ENCODE results near the gene TICRR.

The TICRR gene

DNA sequence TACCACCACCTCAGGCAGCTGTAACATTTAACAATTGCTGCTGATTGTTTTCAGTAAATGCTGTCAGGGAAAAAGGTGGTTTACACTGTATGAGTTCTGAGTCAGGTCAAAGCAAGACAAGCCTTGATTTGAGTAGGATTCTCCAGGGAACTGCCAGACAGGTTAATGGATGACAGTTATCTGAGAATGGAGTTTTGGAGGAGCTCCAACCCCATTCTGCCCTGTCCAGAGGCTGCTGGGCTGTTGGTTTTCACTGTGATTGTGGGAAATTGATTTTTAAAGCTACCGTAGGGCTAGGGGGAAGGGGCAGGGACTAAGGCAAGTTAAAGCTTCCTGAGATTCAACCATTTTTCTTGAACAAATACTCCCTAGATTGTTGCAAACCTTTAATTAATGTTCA lies 39.9 kb downstream of the TICRR start:
- TF ChIP-seq RAD21 (IDR thresholded peaks at IDR 0.05; ENCODE audit: low read depth) (no peak), EP300 (IDR thresholded peaks at IDR 0.05; ENCODE audit: borderline replicate concordance) (no peak), CREB1 (IDR thresholded peaks at IDR 0.05; ENCODE audit: low read depth) (no peak), YY1 (IDR thresholded peaks at IDR 0.05; ENCODE audit: low read depth) (no peak), TCF12 (IDR thresholded peaks at IDR 0.05; ENCODE audit: low read depth) (no peak), FOXM1 (IDR thresholded peaks at IDR 0.05; ENCODE audit: borderline replicate concordance, low read depth) (no peak), EGR1 (IDR thresholded peaks at IDR 0.05) (no peak), TAF1 (IDR thresholded peaks at IDR 0.05; ENCODE audit: low read depth) (no peak), CEBPB (IDR thresholded peaks at IDR 0.05) (no peak), NFIC (IDR thresholded peaks at IDR 0.05) (no peak), TEAD4 (IDR thresholded peaks at IDR 0.05) (no peak), ZBTB7A (IDR thresholded peaks at IDR 0.05; ENCODE audit: low read depth) (no peak)
- TF ChIP-seq, protein P1, sequence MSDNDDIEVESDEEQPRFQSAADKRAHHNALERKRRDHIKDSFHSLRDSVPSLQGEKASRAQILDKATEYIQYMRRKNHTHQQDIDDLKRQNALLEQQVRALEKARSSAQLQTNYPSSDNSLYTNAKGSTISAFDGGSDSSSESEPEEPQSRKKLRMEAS (IDR thresholded peaks at IDR 0.05) = no peak
- TF ChIP-seq, protein P2, sequence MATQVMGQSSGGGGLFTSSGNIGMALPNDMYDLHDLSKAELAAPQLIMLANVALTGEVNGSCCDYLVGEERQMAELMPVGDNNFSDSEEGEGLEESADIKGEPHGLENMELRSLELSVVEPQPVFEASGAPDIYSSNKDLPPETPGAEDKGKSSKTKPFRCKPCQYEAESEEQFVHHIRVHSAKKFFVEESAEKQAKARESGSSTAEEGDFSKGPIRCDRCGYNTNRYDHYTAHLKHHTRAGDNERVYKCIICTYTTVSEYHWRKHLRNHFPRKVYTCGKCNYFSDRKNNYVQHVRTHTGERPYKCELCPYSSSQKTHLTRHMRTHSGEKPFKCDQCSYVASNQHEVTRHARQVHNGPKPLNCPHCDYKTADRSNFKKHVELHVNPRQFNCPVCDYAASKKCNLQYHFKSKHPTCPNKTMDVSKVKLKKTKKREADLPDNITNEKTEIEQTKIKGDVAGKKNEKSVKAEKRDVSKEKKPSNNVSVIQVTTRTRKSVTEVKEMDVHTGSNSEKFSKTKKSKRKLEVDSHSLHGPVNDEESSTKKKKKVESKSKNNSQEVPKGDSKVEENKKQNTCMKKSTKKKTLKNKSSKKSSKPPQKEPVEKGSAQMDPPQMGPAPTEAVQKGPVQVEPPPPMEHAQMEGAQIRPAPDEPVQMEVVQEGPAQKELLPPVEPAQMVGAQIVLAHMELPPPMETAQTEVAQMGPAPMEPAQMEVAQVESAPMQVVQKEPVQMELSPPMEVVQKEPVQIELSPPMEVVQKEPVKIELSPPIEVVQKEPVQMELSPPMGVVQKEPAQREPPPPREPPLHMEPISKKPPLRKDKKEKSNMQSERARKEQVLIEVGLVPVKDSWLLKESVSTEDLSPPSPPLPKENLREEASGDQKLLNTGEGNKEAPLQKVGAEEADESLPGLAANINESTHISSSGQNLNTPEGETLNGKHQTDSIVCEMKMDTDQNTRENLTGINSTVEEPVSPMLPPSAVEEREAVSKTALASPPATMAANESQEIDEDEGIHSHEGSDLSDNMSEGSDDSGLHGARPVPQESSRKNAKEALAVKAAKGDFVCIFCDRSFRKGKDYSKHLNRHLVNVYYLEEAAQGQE (IDR thresholded peaks at IDR 0.05; ENCODE audit: low read depth) = no peak
- TF ChIP-seq, protein P3, sequence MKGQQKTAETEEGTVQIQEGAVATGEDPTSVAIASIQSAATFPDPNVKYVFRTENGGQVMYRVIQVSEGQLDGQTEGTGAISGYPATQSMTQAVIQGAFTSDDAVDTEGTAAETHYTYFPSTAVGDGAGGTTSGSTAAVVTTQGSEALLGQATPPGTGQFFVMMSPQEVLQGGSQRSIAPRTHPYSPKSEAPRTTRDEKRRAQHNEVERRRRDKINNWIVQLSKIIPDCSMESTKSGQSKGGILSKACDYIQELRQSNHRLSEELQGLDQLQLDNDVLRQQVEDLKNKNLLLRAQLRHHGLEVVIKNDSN (IDR thresholded peaks at IDR 0.05) = no peak

DNA sequence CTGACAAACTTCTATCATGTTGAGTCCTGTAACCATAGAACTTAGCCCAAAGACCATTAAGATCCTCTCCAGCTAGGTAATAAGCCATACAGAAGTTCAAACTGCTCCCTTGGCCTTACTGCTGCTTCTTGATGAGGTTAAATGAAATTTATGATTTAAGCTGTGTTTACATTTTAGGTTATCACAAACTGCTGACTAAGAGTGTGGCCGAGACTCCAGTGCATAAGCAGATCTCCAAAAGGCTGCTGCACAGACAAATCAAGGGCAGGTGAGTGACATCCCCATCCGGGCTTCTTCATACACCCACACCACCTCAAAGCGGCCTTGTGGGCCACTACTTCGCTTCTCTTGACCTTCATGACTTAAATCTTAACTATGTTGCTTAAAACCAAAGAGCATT lies 41.0 kb downstream of the TICRR start:
- TF ChIP-seq, protein P2 (IDR thresholded peaks at IDR 0.05; ENCODE audit: low read depth) = no peak
- TF ChIP-seq, protein P3 (IDR thresholded peaks at IDR 0.05) = no peak
- TF ChIP-seq, protein P1 (IDR thresholded peaks at IDR 0.05) = no peak
- TF ChIP-seq TAF1 (IDR thresholded peaks at IDR 0.05; ENCODE audit: low read depth) (no peak), YY1 (IDR thresholded peaks at IDR 0.05; ENCODE audit: low read depth) (no peak), EGR1 (IDR thresholded peaks at IDR 0.05) (no peak), TCF12 (IDR thresholded peaks at IDR 0.05; ENCODE audit: low read depth) (no peak), TEAD4 (IDR thresholded peaks at IDR 0.05) (no peak), FOXM1 (IDR thresholded peaks at IDR 0.05; ENCODE audit: borderline replicate concordance, low read depth) (no peak), EP300 (IDR thresholded peaks at IDR 0.05; ENCODE audit: borderline replicate concordance) (no peak)

DNA sequence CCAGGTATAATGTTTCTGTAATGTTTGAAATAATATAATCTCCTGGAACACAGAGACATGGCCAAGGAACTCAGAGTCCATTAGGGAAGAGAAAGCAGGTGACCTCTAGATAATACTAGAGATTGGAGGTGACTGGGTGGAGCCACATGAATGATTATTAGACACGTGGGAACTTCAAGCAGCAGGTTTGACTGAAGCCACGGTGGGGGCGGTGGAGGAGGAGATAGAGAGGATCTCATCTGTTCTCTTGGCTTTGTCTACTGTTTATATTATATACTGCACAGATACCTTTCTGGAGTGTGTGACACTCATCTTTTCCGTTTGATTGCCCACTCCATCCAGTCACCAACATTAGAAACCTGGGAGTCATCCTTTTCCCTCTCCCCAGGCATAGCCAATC lies 46.3 kb downstream of the TICRR start:
- TF ChIP-seq YY1 (IDR thresholded peaks at IDR 0.05; ENCODE audit: low read depth) = no peak
- TF ChIP-seq TEAD4 (IDR thresholded peaks at IDR 0.05) = no peak
- TF ChIP-seq EP300 (IDR thresholded peaks at IDR 0.05; ENCODE audit: borderline replicate concordance) = no peak
- no peak for TF ChIP-seq TCF12 (IDR thresholded peaks at IDR 0.05; ENCODE audit: low read depth)
- no peak for TF ChIP-seq CEBPB (IDR thresholded peaks at IDR 0.05)
- TF ChIP-seq, protein P1 (IDR thresholded peaks at IDR 0.05) = no peak
- TF ChIP-seq EGR1 (IDR thresholded peaks at IDR 0.05) = no peak
- TF ChIP-seq RAD21 (IDR thresholded peaks at IDR 0.05; ENCODE audit: low read depth) = no peak
- TF ChIP-seq CREB1 (IDR thresholded peaks at IDR 0.05; ENCODE audit: low read depth) = no peak
- TF ChIP-seq, protein P2 (IDR thresholded peaks at IDR 0.05; ENCODE audit: low read depth) = no peak
- TF ChIP-seq ZBTB7A (IDR thresholded peaks at IDR 0.05; ENCODE audit: low read depth) = no peak
- no peak for TF ChIP-seq TAF1 (IDR thresholded peaks at IDR 0.05; ENCODE audit: low read depth)
- TF ChIP-seq NFIC (IDR thresholded peaks at IDR 0.05) = no peak
- TF ChIP-seq, protein P3 (IDR thresholded peaks at IDR 0.05) = no peak
- TF ChIP-seq FOXM1 (IDR thresholded peaks at IDR 0.05; ENCODE audit: borderline replicate concordance, low read depth) = no peak

DNA sequence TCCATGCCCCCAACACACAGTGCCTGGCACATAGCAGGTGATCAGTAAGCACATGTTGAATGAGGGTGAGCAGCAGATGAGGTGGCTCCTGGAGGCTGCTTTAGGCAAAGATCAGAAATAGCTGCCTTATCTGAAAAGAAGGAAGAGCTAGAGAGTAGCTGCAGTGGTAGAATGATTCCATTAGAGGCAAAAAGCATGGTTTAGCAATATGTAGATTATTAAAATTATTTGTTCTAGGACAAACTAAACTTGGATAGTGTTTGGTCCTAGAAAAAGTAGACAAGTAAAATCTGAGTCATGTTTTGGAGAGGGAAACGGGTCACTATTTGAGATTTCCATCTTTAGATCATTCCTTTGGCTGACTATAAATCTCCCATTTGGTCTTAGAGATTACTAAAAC lies 47.9 kb downstream of the TICRR start:
- TF ChIP-seq, protein P3 (IDR thresholded peaks at IDR 0.05) = no peak
- TF ChIP-seq ZBTB7A (IDR thresholded peaks at IDR 0.05; ENCODE audit: low read depth) = no peak
- TF ChIP-seq, protein P2 (IDR thresholded peaks at IDR 0.05; ENCODE audit: low read depth) = no peak
- TF ChIP-seq RAD21 (IDR thresholded peaks at IDR 0.05; ENCODE audit: low read depth) = no peak
- TF ChIP-seq EP300 (IDR thresholded peaks at IDR 0.05; ENCODE audit: borderline replicate concordance) = no peak
- no peak for TF ChIP-seq NFIC (IDR thresholded peaks at IDR 0.05)
- no peak for TF ChIP-seq YY1 (IDR thresholded peaks at IDR 0.05; ENCODE audit: low read depth)
- no peak for TF ChIP-seq EGR1 (IDR thresholded peaks at IDR 0.05)
- no peak for TF ChIP-seq TEAD4 (IDR thresholded peaks at IDR 0.05)
- TF ChIP-seq, protein P1 (IDR thresholded peaks at IDR 0.05) = no peak
- no peak for TF ChIP-seq TAF1 (IDR thresholded peaks at IDR 0.05; ENCODE audit: low read depth)
- TF ChIP-seq CREB1 (IDR thresholded peaks at IDR 0.05; ENCODE audit: low read depth) = no peak
- no peak for TF ChIP-seq CEBPB (IDR thresholded peaks at IDR 0.05)
